B cell (primary cell): ENCODE results near the gene APOBEC4. TPM values are rescaled to one million over a fixed set of nuclear protein-coding genes. Genes with fewer than 3 reads are reported as not detected.

Experiments used
- ATAC-seq: fragments of 200-7000 bp; cut with Tn5 transposase; one replicate; pipeline ENCODE4 v1.10.0; 2021; ENCODE audit warnings: low read depth, mild to moderate bottlenecking, moderate number of reproducible peaks, moderate library complexity
- CTCF ChIA-PET: fragments of 350-600 bp; sonication (Branson Sonifier 250); formaldehyde crosslinking; loops from one replicate; lab custom pipeline; 2021; ENCODE audit warnings: antibody characterized with exemption, inconsistent platforms; lab: Charles Lee
- POLR2A ChIA-PET: fragments of 350-600 bp; sonication (Branson Sonifier 250); formaldehyde crosslinking; loops from one replicate; lab custom pipeline; 2021; ENCODE audit warnings: antibody characterized with exemption; lab: Charles Lee
- DNase-seq: peaks from one replicate; pipeline ENCODE4 v3.0.0; 2013
- H2AFZ ChIP-seq: 2 replicates; pipeline ENCODE4 v1.6.1; 2012; ENCODE audit warnings: mild to moderate bottlenecking, low read depth, low read length; ENCODE audit not compliant: insufficient read depth, poor library complexity, severe bottlenecking
- H3K27ac ChIP-seq, 2 donors: 1 replicate in 1 of 2; 2 replicates in 1 of 2; pipeline ENCODE4 v1.5.1; 2012 to 2013; ENCODE audit warnings: low read length in 2 of 2, mild to moderate bottlenecking in 2 of 2, moderate library complexity in 1 of 2
- H3K27me3 ChIP-seq, 4 experiments: fragments of 200-600 bp in 1 of 4; sonication (generic) in 1 of 4; replicated peaks in 1 of 4; 1 replicate in 2 of 4; 2 replicates in 2 of 4; pipeline versions ENCODE4 v1.6.1 to v1.7.0; 2013 to 2016; ENCODE audit warnings: low read length in 3 of 4, mild to moderate bottlenecking in 2 of 4, mixed read lengths in 1 of 4, moderate library complexity in 1 of 4; ENCODE audit not compliant: insufficient read depth in 4 of 4, control insufficient read depth in 3 of 4; ENCODE audit errors: control extremely low read depth in 1 of 4
- H3K36me3 ChIP-seq, 2 experiments: replicated peaks in 1 of 2; 1 replicate in 1 of 2; 2 replicates in 1 of 2; pipeline versions ENCODE4 v1.6.1 to v1.7.1; 2013; ENCODE audit warnings: low read length in 1 of 2; ENCODE audit not compliant: insufficient read depth in 2 of 2, control insufficient read depth in 1 of 2; ENCODE audit errors: control extremely low read depth in 1 of 2, extremely low read depth in 1 of 2
- H3K4me1 ChIP-seq, 2 donors: fragments of 200-600 bp in 1 of 2; sonication (generic) in 1 of 2; 1 replicate in 1 of 2; 2 replicates in 1 of 2; pipeline versions ENCODE4 v1.5.1 to v1.6.1; 2013 to 2017; ENCODE audit warnings: low read length in 2 of 2; ENCODE audit not compliant: control insufficient read depth in 2 of 2, insufficient read depth in 2 of 2
- H3K4me2 ChIP-seq: replicated peaks from 2 replicates; pipeline ENCODE3; 2012; ENCODE audit warnings: mild to moderate bottlenecking, low read depth, low read length; ENCODE audit not compliant: poor library complexity, severe bottlenecking
- H3K4me3 ChIP-seq, 5 experiments: fragments of 200-600 bp in 1 of 5; sonication (generic) in 1 of 5; 1 replicate in 3 of 5; 2 replicates in 2 of 5; pipeline versions ENCODE4 v1.5.1 to v1.7.0; 2011 to 2016; ENCODE audit warnings: low read length in 4 of 5, mild to moderate bottlenecking in 4 of 5, low read depth in 2 of 5, control low read depth in 1 of 5, moderate library complexity in 1 of 5; ENCODE audit not compliant: insufficient read depth in 1 of 5; ENCODE audit errors: control extremely low read depth in 1 of 5, extremely low read depth in 1 of 5
- H3K79me2 ChIP-seq: fragments of 200-600 bp; sonication (generic); one replicate; pipeline ENCODE4 v1.6.0; 2016; ENCODE audit warnings: low read length; ENCODE audit not compliant: control insufficient read depth, insufficient read depth
- H3K9ac ChIP-seq: fragments of 200-600 bp; sonication (generic); 2 replicates; pipeline ENCODE4 v1.6.1; 2017; ENCODE audit warnings: mild to moderate bottlenecking, low read length, moderate library complexity
- H3K9me3 ChIP-seq, 3 donors: one replicate each; pipeline versions ENCODE4 v1.6.1 to v1.7.1; 2013; ENCODE audit warnings: low read length in 2 of 3; ENCODE audit not compliant: control insufficient read depth in 2 of 3, insufficient read depth in 1 of 3; ENCODE audit errors: control extremely low read depth in 1 of 3
- H4K20me1 ChIP-seq: 2 replicates; pipeline ENCODE4 v1.6.0; 2012; ENCODE audit warnings: mild to moderate bottlenecking, low read length; ENCODE audit not compliant: insufficient read depth, control insufficient read depth, poor library complexity, severe bottlenecking
- H3K27ac Mint-ChIP-seq: one replicate; pipeline ENCODE4 v1.8.0; 2021; ENCODE audit warnings: mixed read lengths
- H3K27me3 Mint-ChIP-seq: one replicate; pipeline ENCODE4 v1.8.0; 2021; ENCODE audit warnings: mixed read lengths
- H3K4me1 Mint-ChIP-seq: one replicate; pipeline ENCODE4 v1.8.0; 2021; ENCODE audit warnings: mixed read lengths
- H3K4me3 Mint-ChIP-seq: one replicate; pipeline ENCODE4 v1.8.0; 2021; ENCODE audit warnings: mixed read lengths
- H3K9me3 Mint-ChIP-seq: one replicate; pipeline ENCODE4 v1.8.0; 2022; ENCODE audit warnings: mixed read lengths; ENCODE audit not compliant: insufficient read depth
- EZH2 ChIP-seq: IDR thresholded peaks from 2 replicates; pipeline ENCODE4 v1.6.1; 2012; ENCODE audit warnings: borderline replicate concordance, low read depth, mild to moderate bottlenecking, moderate library complexity, low read length; ENCODE audit not compliant: insufficient read depth, poor library complexity, severe bottlenecking
- WGBS: methylation state at CpG from one replicate; pipeline ENCODE4 v1.1.5; 2013; ENCODE audit warnings: missing lambda C conversion rate; ENCODE audit not compliant: insufficient coverage; 5-methylcytosine and 5-hydroxymethylcytosine counted together
- intact Hi-C: fragments of 100-400 bp; cut with micrococcal nuclease; formaldehyde crosslinking; loops from one replicate; pipeline ENCODE4 v1.10.0; 2022
- polyA plus RNA-seq: library from polyadenylated mRNA; depleted of rRNA; stranded (reverse); fragments of >200 nt; gene quantifications from 2 replicates; pipeline ENCODE4 v1.2.3, GENCODE V29; 2012
- total RNA-seq, 2 donors: library from RNA; stranded (reverse); fragments of 120-200 nt in 1 of 2; gene quantifications; 1 replicate in 1 of 2; 2 replicates in 1 of 2; pipeline versions ENCODE4 v1.2.3 to v1.2.4, GENCODE V29; 2013 to 2022
- TF ChIP-seq, protein P1 (sequence below): fragments of 200-600 bp; IDR thresholded peaks from one replicate; pipeline ENCODE4 v1.8.0; 2022; ENCODE audit warnings: antibody characterized with exemption, mild to moderate bottlenecking

The APOBEC4 gene
- total and polyA plus RNA-seq, 2 donors (not counting 1 experiment from before 2014, with no cell fraction given): not detected

GRCh38 chr1:183600634-183601033, 52.5 kb downstream of the APOBEC4 start:
- H3K9me3 Mint-ChIP-seq: no peaks in the 10 kb centered on the region
- H3K4me3 ChIP-seq: no peak overlapping the region
- no peak overlapping the region for H3K4me3 Mint-ChIP-seq
- POLR2A ChIA-PET: no interaction called here
- WGBS: 100% methylated on average over 2 of the region's 3 CpGs
- H3K9me3 ChIP-seq: no peaks in the 10 kb centered on the region
- no peaks in the 10 kb centered on the region for H3K27me3 ChIP-seq
- TF ChIP-seq, protein P1, sequence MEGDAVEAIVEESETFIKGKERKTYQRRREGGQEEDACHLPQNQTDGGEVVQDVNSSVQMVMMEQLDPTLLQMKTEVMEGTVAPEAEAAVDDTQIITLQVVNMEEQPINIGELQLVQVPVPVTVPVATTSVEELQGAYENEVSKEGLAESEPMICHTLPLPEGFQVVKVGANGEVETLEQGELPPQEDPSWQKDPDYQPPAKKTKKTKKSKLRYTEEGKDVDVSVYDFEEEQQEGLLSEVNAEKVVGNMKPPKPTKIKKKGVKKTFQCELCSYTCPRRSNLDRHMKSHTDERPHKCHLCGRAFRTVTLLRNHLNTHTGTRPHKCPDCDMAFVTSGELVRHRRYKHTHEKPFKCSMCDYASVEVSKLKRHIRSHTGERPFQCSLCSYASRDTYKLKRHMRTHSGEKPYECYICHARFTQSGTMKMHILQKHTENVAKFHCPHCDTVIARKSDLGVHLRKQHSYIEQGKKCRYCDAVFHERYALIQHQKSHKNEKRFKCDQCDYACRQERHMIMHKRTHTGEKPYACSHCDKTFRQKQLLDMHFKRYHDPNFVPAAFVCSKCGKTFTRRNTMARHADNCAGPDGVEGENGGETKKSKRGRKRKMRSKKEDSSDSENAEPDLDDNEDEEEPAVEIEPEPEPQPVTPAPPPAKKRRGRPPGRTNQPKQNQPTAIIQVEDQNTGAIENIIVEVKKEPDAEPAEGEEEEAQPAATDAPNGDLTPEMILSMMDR: no peak
- no peak for TF ChIP-seq EZH2
- no peak overlapping the region for H2AFZ ChIP-seq
- no peaks in the 10 kb centered on the region for H3K36me3 ChIP-seq
- H3K27me3 Mint-ChIP-seq: no peaks in the 10 kb centered on the region
- no peak for ATAC-seq
- peaks cover 24% of the 10 kb centered on the region for H3K4me1 Mint-ChIP-seq
- H4K20me1 ChIP-seq: no peaks in the 10 kb centered on the region
- CTCF ChIA-PET: interaction anchor here (1.8 to 2.3 kb wide), 2 partner anchors 11 to 20 kb away, joined by 4 to 7 read pairs; partner anchors contain the start of gene NCF2
- H3K4me2 ChIP-seq: no peak overlapping the region
- DNase-seq: no peak
- H3K27ac ChIP-seq: no peak overlapping the region
- H3K4me1 ChIP-seq: peaks cover 10 to 19% of the 10 kb centered on the region in 2 donors
- no peak overlapping the region for H3K27ac Mint-ChIP-seq
- intact Hi-C loops: no loop called here
- H3K79me2 ChIP-seq: no peaks in the 10 kb centered on the region
- H3K9ac ChIP-seq: no peak overlapping the region

DNA sequence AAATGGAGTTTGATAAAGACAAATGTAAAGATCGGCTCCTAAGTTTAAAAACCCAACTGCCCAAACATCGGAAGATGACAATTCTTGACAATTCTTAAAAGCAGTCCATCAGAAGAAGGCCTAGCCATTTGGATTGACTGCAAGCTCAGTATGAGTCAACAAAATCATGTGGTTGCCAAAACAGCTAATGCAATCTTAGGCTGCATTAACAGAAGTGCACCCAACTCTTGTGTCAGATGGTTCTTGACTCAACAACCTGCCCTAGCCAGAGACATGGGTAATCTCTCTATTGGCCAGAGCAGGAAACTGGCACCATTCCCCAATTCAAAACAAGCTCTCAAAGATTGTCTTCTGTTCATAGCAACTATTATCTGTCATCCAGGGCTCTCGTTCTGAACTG, 53.0 kb downstream of the APOBEC4 start:
- H3K4me1 Mint-ChIP-seq: peaks cover 22% of the 10 kb centered on the region
- TF ChIP-seq EZH2: no peak
- TF ChIP-seq, protein P1: no peak

More for the DNA sequence above, 53.0 kb downstream of the APOBEC4 start:
- DNase-seq: no peak
- Histone ChIP-seq H4K20me1 (no peaks in the 10 kb centered on the region), H3K4me2 (no peak overlapping the region), H3K27ac (no peak overlapping the region), H3K9me3 (no peaks in the 10 kb centered on the region), H3K4me3 (no peak overlapping the region), H3K79me2 (no peaks in the 10 kb centered on the region), H3K4me1 (peaks cover 10 to 18% of the 10 kb centered on the region in 2 donors), H3K9ac (no peak overlapping the region), H3K27me3 (no peaks in the 10 kb centered on the region), H3K36me3 (no peaks in the 10 kb centered on the region), H2AFZ (no peak overlapping the region)
- POLR2A ChIA-PET: no interaction called here
- CTCF ChIA-PET: interaction anchor here (1.8 to 2.3 kb wide), 2 partner anchors 10 to 20 kb away, joined by 4 to 7 read pairs; partner anchors contain the start of gene NCF2
- intact Hi-C loops: no loop called here
- WGBS: 100% methylated on average over 3 of the region's 3 CpGs
- no peaks in the 10 kb centered on the region for H3K9me3 Mint-ChIP-seq
- ATAC-seq: no peak
- no peak overlapping the region for H3K27ac Mint-ChIP-seq
- no peaks in the 10 kb centered on the region for H3K27me3 Mint-ChIP-seq
- no peak overlapping the region for H3K4me3 Mint-ChIP-seq
